Muscle of arm (tissue), 14 donors: Measurements from ENCODE around the gene ZFAND2A. TPM values are rescaled to one million over a fixed set of nuclear protein-coding genes. Genes with fewer than 3 reads are reported as not detected.
"Not testable (repeated sequence)": the region's sequence is repeated elsewhere in the genome, so short reads cannot be mapped to it uniquely, and the experiment has no call there.

Source experiments
- DNase-seq: peaks from one replicate; pipeline ENCODE4 v3.0.0-alpha.2; 2013
- long read RNA-seq, 11 donors: transcript quantifications; one replicate each; lab custom pipeline, GENCODE V29; 2026
- polyA plus RNA-seq, 12 donors: library from polyadenylated mRNA; unstranded; fragments of 120-200 nt; gene quantifications; one replicate each; pipeline ENCODE4 v1.2.1, GENCODE V29; 2013; ENCODE audit not compliant: insufficient read length in 12 of 12

The ZFAND2A gene, protein sequence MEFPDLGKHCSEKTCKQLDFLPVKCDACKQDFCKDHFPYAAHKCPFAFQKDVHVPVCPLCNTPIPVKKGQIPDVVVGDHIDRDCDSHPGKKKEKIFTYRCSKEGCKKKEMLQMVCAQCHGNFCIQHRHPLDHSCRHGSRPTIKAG
- polyA plus RNA-seq, result 10 to 100 TPM in 11 of 12 donors, not detected in 1; 10.9 to 22.4 (median 14.1) TPM
- long read RNA-seq, donor 1, transcript ZFAND2A-201 (5 exons, 860 nt), result major isoform, 6 of 6 reads
- long read RNA-seq, donor 1, partial matches to known transcripts, result 0 of 6 reads
- long read RNA-seq, donor 1, other reads (novel, unspliced or antisense), result 0 of 6 reads
- long read RNA-seq, donor 2, transcript ZFAND2A-201 (5 exons, 860 nt), result major isoform, 10 of 10 reads
- long read RNA-seq, donor 2, partial matches to known transcripts, result 0 of 10 reads
- long read RNA-seq, donor 2, other reads (novel, unspliced or antisense), result 0 of 10 reads
- long read RNA-seq, donor 3, partial matches to known transcripts, result 0 of 4 reads
- long read RNA-seq, donor 3, other reads (novel, unspliced or antisense), result 0 of 4 reads
- long read RNA-seq, donor 4, partial matches to known transcripts, result 0 of 3 reads
- long read RNA-seq, donor 4, other reads (novel, unspliced or antisense), result 0 of 3 reads
- long read RNA-seq, donor 5, transcript ZFAND2A-201 (5 exons, 860 nt), result major isoform, 10 of 10 reads
- long read RNA-seq, donor 5, partial matches to known transcripts, result 0 of 10 reads
- long read RNA-seq, donor 5, other reads (novel, unspliced or antisense), result 0 of 10 reads
- long read RNA-seq, donor 6, transcript ZFAND2A-201 (5 exons, 860 nt), result major isoform, 6 of 7 reads
- long read RNA-seq, donor 6, partial matches to known transcripts, result 0 of 7 reads
- long read RNA-seq, donor 6, other reads (novel, unspliced or antisense), result 0 of 7 reads
- long read RNA-seq, donor 7, partial matches to known transcripts, result 0 of 3 reads
- long read RNA-seq, donor 7, other reads (novel, unspliced or antisense), result 0 of 3 reads
- long read RNA-seq, donor 8, transcript ZFAND2A-201 (5 exons, 860 nt), result major isoform, 9 of 11 reads
- long read RNA-seq, donor 8, partial matches to known transcripts, result 0 of 11 reads
- long read RNA-seq, donor 8, other reads (novel, unspliced or antisense), result 0 of 11 reads
- long read RNA-seq, donor 9, partial matches to known transcripts, result 0 of 4 reads
- long read RNA-seq, donor 9, other reads (novel, unspliced or antisense), result 0 of 4 reads
- long read RNA-seq, donor 10, partial matches to known transcripts, result 0 of 3 reads
- long read RNA-seq, donor 10, other reads (novel, unspliced or antisense), result 0 of 3 reads
- long read RNA-seq, donor 11, transcript ZFAND2A-201 (5 exons, 860 nt), result major isoform, 5 of 6 reads
- long read RNA-seq, donor 11, partial matches to known transcripts, result 0 of 6 reads
- long read RNA-seq, donor 11, other reads (novel, unspliced or antisense), result 0 of 6 reads

DNA sequence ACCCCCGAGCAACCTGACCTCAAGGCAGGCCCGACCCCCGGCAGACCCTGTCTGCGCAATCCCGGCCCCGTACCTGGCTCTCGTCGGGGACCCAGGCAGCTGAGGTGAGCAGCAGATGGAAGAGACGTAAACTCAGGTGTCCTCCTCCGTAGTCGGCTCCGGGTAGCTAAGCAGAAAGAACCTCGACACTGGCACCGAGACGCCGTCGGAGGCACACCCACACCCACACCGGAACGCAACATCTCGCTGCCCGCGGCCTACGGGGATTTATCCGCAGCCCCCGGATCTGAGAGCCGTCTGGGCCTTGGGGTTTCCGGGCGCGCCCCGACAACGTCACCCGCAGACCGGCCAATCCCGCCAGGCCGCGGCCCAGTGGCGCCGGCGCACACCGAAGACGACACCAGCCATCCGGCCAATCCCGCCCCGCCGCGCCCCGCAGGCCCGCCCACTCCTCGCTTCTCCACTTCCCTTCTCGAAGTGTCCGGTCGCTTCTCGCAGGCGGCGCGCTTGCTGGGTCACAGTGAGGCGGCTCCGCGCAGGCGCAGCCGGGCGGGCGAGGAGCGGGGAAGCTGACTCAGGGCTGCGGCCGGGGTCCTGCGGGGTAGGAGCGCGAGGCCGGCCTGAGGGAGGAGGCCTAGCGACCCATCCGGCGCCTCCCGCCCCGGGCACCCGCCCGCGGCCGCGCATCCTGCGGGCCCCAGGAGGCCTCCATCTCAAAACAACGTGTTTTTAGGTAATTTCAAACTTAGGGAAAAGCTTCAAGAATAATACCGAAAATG lies at the start of gene ZFAND2A:
Gene ZFAND2A (minus strand): TSS at position 306 of the 779 bp plus-strand sequence. CDS start 1,984 bp downstream, outside the sequence.
- DNase-seq, result peak; percentile 97

DNA sequence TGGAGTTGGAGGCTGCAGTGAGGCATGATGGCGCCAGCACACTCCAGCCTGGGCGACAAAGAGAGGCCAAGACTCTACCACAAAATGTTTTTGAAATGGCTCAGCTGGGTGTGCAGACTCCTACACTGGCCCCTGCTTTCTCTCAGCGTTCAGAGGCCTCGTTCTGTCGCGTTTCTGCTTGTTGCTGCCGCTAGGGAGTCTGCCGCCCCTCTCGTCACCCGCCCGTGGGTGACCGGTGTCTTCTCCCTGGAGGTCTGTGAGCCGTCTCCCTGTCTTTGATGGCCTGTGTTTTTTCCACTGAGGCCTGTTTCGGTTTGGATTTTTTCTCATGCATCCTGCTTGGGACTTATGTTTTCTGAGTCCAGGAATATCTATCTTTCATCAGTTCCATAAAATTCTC lies 49.1 kb upstream of the ZFAND2A start:
- no peak for DNase-seq

DNA sequence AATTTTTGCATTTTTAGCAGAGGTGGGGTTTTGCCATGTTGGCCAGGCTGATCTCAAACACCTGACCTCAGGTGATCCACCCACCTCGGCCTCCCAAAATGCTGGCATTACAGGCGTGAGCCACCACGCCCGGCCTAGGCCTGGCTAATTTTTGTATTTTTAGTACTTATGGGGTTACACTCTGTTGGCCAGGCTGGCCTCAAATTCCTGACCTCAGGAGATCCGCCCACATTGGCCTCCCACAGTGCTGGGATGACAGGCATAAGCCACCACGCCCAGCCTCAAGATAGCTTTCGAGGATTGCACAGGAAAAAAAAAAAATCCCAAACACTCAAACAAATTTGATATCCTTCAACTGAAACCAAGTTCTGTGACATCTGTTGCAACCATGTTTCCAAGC lies 45.7 kb upstream of the ZFAND2A start:
- DNase-seq, result not testable (repeated sequence)

DNA sequence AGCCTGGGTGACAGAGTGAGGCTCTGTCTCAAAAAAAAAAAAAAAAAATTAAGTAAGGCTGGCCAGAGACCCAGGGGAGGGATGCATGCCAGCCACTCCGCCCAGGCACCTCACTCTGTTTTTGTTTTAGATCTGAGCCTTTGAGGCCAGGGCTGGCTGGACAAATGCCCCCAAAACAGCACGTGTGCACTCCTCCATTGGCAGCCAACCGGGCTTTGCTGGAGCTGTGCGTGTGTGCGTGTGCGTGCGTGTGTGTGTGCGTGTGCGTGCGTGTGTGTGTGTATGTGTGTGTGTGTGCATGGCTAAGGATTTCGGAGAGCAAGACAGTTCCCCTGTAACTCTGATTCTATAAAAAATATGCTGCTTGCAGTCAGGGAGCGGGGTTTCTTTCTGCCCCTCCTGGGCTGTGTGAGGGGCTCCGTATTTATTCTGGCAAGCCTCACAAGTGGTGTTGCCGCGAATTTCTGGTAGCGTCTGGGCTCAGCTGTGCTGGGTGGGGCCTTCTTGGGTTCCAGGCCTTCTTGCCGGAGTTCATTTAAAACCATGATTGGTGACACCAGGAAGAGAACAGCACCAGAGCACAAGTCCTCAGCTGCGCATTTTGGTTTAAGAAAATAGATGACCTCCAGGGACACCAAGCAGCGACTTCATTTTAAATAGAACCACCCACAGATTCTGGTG lies 44.6 kb upstream of the ZFAND2A start:
- no peak for DNase-seq

DNA sequence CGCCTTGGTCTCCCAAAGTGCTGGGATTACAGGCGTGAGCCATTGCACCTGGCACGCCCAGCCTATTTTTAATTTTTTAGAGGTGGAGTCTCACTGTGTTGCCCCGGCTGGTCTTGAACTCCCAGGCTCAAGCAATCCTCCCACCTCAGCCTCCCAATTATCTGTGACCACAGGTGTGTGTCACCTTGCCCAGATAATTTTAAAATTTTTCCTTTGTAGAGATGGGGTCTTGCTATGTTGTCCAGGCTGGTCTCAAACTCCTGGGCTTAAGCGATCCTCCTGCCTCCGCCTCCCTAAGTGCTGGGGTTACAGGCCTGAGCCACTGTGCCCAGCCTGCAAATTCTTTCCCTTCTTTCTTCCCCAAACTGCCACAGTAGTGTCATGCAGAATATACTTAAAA lies 42.9 kb upstream of the ZFAND2A start:
- not testable (repeated sequence) for DNase-seq

DNA sequence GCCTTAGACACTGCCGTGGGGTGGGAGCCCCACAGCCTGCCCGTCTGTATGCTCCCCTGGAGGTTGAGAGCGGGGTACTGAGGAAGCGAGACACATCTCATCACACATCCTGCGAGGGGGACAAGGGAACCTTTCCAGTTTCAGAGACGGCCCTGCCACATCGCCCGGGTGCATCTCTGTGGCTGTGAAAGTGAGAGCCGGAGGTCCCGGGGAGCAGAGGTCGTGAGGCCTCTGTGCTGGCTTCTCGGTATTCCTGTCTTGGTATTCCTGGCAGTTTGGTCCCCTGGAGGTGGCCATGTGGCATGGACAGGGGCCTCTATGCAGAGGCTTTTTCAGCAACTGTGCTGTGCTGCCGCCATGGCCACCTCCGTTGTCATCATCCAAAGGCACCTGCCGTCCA lies 41.9 kb upstream of the ZFAND2A start:
- no peak for DNase-seq

DNA sequence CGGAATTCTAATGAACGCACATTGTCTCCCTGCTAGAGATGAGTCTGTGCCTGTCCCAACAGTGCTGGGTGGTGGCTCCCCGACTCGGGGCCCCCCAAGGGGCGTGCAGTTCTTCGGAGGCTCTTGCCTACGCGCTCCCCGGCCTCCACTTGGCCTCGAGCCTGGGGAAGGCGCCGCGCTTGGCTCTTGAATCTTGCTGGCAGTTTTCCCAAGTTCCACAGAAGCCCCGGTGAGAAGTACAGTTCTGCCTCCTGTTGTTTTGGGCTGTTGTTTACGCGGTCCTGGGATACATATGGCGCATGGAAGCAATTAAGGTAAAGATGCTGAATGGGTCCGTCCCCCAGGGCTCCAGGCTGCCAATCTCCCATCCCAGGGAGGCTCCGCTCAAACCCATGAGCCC lies 40.0 kb upstream of the ZFAND2A start:
- no peak for DNase-seq

DNA sequence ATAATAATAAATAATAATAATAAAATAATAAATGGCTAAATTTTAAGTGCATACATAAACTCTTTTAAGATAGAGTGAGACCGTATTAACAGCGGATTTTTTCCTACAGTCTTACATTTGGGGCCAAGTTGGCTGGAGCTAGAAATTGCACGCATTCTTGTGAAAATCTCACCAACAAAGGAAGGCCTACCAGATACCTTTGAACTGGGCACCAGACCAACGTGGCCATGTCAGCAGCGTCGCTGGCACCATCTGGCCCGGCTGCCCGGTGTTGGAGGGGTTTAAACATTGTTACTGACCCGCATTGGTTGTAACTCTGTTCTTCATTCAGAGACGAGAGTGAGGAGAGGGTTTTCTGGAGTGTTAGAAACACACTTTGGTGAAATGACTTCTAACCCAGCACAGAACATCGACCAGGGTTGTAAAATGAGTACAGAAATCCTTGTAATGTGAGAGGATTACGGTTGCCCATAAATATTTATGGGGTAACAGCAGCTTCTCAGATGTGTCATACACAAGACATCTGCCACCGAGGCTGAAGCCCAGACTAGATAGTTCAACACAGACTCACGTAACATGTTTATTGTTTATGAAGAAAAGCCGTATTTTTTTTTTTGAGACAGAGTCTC lies 38.1 kb upstream of the ZFAND2A start:
- no peak for DNase-seq

DNA sequence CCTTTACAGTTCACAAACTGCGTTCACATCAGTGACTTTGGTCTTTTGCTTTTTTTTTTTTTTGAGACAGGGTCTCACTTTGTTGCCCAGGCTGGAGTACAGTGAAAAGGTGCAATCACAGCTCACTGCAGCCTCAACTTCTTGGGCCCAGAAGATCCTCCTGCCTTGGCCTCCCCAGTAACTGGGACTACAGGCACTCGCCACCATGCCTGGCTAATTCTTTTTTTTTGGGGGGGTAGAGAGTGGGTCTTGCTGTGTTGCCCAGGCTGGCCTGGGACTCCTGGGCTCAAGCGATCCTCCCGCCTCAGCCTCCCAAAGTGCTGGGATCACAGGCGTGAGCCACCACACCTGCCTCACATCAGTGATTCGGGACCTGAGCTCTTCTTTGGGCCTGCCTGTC lies 37.0 kb upstream of the ZFAND2A start:
- DNase-seq, result no peak

DNA sequence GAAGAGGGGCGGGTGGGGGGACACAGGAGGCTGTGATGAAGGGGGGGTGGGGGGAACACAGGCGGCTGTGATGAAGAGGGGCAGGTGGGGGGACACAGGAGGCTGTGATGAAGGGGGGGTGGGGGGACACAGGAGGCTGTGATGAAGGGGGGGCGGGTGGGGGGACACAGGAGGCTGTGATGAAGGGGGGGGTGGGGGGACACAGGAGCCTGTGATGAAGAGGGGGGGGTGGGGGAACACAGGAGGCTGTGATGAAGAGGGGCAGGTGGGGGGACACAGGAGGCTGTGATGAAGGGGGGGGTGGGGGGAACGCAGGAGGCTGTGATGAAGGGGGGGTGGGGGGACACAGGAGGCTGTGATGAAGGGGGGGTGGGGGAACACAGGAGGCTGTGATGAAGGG lies 36.4 kb upstream of the ZFAND2A start:
- not testable (repeated sequence) for DNase-seq

DNA sequence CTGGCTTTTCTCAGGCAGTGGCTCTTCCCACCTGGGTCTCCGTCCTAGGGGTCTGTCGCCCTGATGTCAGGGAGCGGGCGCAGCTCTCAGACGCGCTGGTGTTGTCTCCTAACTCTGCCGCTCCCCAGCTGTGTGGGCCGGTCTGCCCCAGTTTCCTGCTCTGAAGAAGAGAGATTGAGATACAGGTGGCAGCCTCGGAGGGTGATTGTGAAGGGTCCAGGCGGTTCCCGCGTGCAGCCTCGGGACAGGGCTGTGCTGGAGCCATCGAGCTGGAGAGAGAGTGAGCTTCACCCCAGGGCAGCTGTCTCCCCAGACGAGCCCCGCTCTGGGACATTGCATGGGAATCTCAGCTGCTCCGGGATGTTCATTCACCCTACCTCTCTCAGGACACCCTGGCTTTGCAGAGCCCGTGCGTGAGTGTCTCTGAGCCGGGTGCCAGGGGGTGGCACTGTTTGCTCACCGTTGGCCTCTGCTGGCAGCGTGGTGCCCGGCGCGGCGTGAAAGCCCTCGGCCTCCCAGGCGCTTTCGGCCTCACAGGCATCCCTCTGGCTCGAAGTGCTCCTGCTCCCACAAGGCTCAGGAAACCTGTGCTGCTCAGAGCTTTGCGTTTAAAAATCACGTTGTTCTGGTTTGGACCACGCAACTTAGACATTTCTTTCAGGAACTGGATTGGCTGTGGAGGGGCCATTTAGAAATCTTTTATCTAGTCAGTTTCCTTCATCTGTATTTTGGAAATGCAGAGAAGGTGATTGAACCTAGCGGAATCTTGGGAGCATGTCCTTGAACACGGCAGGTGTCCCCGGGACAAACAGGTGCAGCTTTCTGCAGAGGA lies 33.8 kb upstream of the ZFAND2A start:
- no peak for DNase-seq

DNA sequence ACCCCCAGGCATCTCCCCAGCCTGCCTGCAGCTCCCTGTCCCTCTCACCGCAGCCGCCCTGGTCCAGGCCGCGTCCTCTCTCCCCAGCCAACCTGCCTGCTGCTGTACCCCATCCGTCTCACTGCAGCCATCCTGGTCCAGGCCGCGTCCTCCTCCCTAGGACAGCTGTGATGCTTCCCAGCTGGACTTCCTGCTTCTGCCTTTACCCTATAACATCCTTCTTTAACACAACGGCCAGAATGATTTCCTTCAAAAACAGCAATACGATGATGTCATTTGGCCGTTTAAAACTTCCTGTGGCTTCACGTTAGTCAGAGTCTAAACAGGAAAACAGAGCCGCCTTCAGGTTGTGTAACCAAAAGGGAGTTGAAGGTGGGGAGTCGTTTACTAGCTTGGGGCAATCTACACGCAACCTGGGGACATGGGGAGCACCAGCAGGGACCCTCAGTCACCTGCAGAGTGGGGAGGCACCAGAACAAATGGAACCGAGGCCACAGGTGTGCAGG lies 32.2 kb upstream of the ZFAND2A start:
- DNase-seq, result no peak

DNA sequence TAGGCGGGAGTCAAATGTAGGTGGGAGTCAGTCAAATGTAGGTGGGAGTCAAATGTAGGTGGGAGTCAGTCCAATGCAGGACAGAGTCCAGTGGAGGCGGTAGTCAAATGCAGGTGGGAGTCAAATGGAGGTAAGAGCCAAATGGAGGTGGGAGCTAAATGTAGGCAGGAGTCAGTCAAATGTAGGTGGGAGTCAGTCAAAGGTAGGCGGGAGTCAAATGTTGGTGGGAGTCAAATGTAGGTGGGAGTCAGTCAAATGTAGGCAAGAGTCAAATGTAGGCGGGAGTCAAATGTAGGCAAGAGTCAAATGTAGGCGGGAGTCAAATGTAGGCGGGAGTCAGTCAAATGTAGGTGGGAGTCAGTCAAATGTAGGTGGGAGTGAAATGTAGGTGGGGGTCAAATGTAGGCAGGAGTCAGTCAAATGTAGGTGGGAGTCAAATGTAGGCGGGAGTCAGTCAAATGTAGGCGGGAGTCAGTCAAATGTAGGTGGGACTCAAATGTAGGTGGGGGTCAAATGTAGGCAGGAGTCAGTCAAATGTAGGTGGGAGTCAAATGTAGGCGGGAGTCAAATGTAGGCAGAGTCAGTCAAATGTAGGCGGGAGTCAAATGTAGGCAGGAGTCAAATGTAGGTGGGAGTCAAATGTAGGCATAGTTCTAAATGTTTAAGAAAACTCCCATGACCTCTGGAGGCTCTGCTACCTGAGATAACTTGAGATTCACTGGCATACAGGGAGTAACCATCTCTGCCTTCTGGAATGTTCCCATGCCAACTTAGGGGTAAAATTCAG lies 30.2 kb upstream of the ZFAND2A start:
- no peak for DNase-seq

DNA sequence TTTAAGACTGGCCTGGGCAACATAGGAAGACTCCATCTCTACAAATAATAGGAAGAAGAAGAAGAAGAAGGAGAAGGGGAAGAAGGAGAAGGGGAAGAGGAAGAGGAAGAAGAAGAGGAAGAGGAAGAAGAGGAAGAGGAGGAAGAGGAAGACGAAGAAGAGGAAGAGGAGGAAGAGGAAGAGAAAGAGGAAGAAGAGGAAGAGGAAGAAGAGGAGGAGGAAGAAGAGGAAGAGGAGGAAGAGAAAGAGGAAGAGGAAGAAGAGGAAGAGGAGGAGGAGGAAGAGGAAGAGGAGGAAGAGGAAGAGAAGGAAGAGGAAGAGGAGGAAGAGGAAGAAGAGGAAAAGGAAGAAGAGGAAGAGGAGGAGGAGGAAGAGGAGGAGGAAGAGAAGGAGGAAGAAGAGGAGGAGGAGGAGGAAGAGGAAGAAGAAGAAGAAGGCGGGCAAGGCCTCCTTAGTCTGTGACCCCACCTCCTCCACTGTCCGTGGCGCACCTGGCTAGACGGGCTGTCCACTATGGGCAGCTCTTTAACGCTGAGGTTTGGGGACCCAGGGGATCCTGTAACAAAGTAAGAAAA lies 28.8 kb upstream of the ZFAND2A start:
- no peak for DNase-seq

DNA sequence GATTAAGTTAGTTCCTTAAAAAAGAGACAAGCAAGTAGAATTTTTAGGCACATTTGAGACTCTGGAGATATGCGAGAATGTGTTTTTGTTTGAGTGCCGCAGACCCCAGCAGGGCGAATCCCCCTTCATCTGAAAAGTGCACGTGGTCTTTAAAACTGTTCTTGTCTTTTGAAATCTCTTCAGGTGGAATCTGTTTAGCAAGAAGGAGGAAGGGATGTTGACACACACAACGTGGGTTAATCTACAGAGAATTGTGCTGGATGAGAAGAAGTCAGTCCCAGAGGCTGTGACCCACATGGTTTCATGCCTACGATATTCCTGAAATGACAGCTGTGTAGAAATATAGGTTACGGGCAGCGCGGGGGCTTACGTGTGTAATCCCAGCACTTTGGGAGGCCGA lies 27.1 kb upstream of the ZFAND2A start:
- no peak for DNase-seq

DNA sequence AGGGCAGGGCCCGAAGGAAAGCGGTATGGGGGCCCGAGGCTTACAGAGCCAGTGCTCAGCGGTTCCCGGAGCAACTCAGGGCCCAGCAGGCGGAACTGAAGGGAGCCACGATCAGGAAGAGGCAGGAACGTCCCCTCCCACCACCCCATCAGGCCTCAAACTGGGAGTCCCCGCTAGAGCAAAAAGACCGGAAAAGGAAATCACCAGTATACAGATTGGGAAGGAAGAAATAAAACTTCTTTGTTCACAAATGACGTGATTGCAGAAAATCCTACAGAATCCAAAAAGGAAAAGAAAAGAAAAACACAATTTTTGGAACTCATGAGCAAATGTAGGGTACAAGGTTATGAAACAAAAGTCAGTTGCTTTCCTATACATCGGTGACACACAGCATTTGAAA lies 21.6 kb upstream of the ZFAND2A start:
- no peak for DNase-seq

DNA sequence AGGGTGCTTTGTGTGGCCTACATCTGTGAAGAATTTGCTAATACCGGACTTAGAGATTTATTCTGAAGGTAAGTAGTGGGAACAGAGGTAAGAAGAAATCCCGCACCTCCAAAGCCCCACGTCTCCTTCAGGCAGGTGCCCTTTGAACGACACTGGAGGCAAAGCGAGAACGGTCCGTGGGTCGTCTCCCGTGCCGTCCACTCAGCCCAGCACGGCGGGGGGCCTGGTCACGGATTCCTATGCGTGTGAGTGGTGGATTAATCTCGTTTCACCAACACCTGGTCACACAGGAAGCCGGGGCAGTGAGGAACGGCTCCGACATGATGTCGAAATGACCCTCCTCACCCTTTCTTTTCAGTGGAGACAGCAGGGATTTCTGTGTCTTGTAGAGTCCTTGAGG lies 21.0 kb upstream of the ZFAND2A start:
- DNase-seq, result no peak
